IMR-90 (cell line): ENCODE measurements around the gene CEP57L1. TPM values are rescaled to one million over a fixed set of nuclear protein-coding genes. Genes with fewer than 3 reads are reported as not detected.
"Not testable (repeated sequence)": the region's sequence is repeated elsewhere in the genome, so short reads cannot be mapped to it uniquely, and the experiment has no call there.

ENCODE experiments used
- ATAC-seq: fragments of 200-7000 bp; cut with Tn5 transposase; 2 replicates; pipeline ENCODE4 v1.9.1; 2020; ENCODE audit warnings: low read depth, mild to moderate bottlenecking, moderate library complexity
- BruUV-seq: library from RNA; stranded (reverse); fragments of 400-500 nt; replicated peaks from 2 replicates; lab custom pipeline; 2021; lab: Mats Ljungman, UMichigan
- CTCF ChIA-PET: fragments of 300-600 bp; formaldehyde crosslinking; extraction: SDS; loops from one replicate; lab custom pipeline; 2021; ENCODE audit warnings: antibody characterized with exemption; lab: Yijun Ruan, JAX
- POLR2A ChIA-PET: fragments of 300-600 bp; sonication (Branson Sonifier 250); formaldehyde crosslinking; loops from one replicate; lab custom pipeline; 2022; ENCODE audit warnings: antibody characterized with exemption; ENCODE audit not compliant: unreplicated experiment; lab: Charles Lee
- DNase-seq: peaks from one replicate; pipeline ENCODE4 v3.0.0; 2013
- H2AFZ ChIP-seq: replicated peaks from 2 replicates; pipeline ENCODE3; 2013; ENCODE audit warnings: low read length, mild to moderate bottlenecking; ENCODE audit not compliant: poor library complexity
- H2AK5ac ChIP-seq: 2 replicates; pipeline ENCODE4 v1.6.1; 2013; ENCODE audit warnings: low read depth, low read length, inconsistent platforms
- H2AK9ac ChIP-seq: replicated peaks from 2 replicates; pipeline ENCODE3; 2013; ENCODE audit warnings: mild to moderate bottlenecking, low read depth, low read length, moderate library complexity; ENCODE audit not compliant: poor library complexity
- H2BK120ac ChIP-seq: 2 replicates; pipeline ENCODE4 v1.6.1; 2013; ENCODE audit warnings: low read depth, low read length, inconsistent platforms
- H2BK15ac ChIP-seq: 3 replicates; pipeline ENCODE4 v1.6.1; 2013; ENCODE audit warnings: low read depth, low read length, inconsistent platforms
- H2BK20ac ChIP-seq: 2 replicates; pipeline ENCODE4 v1.6.1; 2013; ENCODE audit warnings: low read depth, mild to moderate bottlenecking, inconsistent platforms, low read length, moderate library complexity
- H2BK5ac ChIP-seq: 2 replicates; pipeline ENCODE4 v1.6.1; 2013; ENCODE audit warnings: mild to moderate bottlenecking, low read depth, low read length, inconsistent platforms; ENCODE audit not compliant: poor library complexity, severe bottlenecking
- H3K14ac ChIP-seq: replicated peaks from 2 replicates; pipeline ENCODE4 v1.6.1; 2013; ENCODE audit warnings: low read depth, low read length, inconsistent platforms
- H3K18ac ChIP-seq: 2 replicates; pipeline ENCODE4 v1.6.1; 2013; ENCODE audit warnings: low read depth, low read length, control low read depth
- H3K23ac ChIP-seq: 2 replicates; pipeline ENCODE4 v1.6.1; 2013; ENCODE audit warnings: low read depth, low read length, inconsistent platforms
- H3K27ac ChIP-seq: 2 replicates; pipeline ENCODE4 v1.5.1; 2013; ENCODE audit warnings: mild to moderate bottlenecking, control low read depth, low read length; ENCODE audit not compliant: insufficient read depth
- H3K27me3 ChIP-seq: 2 replicates; pipeline ENCODE4 v1.6.1; 2013; ENCODE audit warnings: low read length; ENCODE audit not compliant: control insufficient read depth, insufficient read depth
- H3K36me3 ChIP-seq: 2 replicates; pipeline ENCODE4 v1.6.1; 2013; ENCODE audit warnings: low read length, mixed read lengths; ENCODE audit not compliant: control insufficient read depth, insufficient read depth
- H3K4ac ChIP-seq: 2 replicates; pipeline ENCODE4 v1.6.1; 2013; ENCODE audit warnings: low read depth, low read length, inconsistent platforms
- H3K4me1 ChIP-seq: 2 replicates; pipeline ENCODE4 v1.6.1; 2013; ENCODE audit warnings: low read length, mixed read lengths; ENCODE audit not compliant: control insufficient read depth, insufficient read depth
- H3K4me2 ChIP-seq: 2 replicates; pipeline ENCODE4 v1.6.1; 2013; ENCODE audit warnings: low read depth, mild to moderate bottlenecking, control low read depth, low read length, moderate library complexity
- H3K4me3 ChIP-seq: 2 replicates; pipeline ENCODE4 v1.5.1; 2013; ENCODE audit warnings: low read depth, mild to moderate bottlenecking, control low read depth, low read length, moderate library complexity; ENCODE audit not compliant: insufficient read depth
- H3K56ac ChIP-seq: 2 replicates; pipeline ENCODE4 v1.6.1; 2013; ENCODE audit warnings: low read length, inconsistent platforms; ENCODE audit not compliant: insufficient read depth; ENCODE audit errors: extremely low read depth
- H3K79me1 ChIP-seq, 2 experiments: 2 replicates each; pipeline ENCODE4 v1.6.1; 2013; ENCODE audit warnings: low read length in 2 of 2, inconsistent platforms in 1 of 2, low read depth in 1 of 2
- H3K9ac ChIP-seq: 2 replicates; pipeline ENCODE4 v1.6.1; 2013; ENCODE audit warnings: low read depth, low read length, control low read depth
- H3K9me1 ChIP-seq: 2 replicates; pipeline ENCODE4 v1.6.1; 2013; ENCODE audit warnings: low read length, inconsistent platforms; ENCODE audit not compliant: insufficient read depth
- H3K9me3 ChIP-seq: 2 replicates; pipeline ENCODE4 v1.6.1; 2013; ENCODE audit warnings: low read length; ENCODE audit not compliant: control insufficient read depth, insufficient read depth
- H4K20me1 ChIP-seq: 2 replicates; pipeline ENCODE4 v1.6.1; 2013; ENCODE audit warnings: low read length, inconsistent platforms; ENCODE audit not compliant: insufficient read depth
- H4K5ac ChIP-seq: 2 replicates; pipeline ENCODE4 v1.6.1; 2013; ENCODE audit warnings: mild to moderate bottlenecking, low read depth, low read length, control low read depth
- H4K8ac ChIP-seq, 2 experiments: 2 replicates each; pipeline ENCODE4 v1.6.1; 2013; ENCODE audit warnings: low read depth in 2 of 2, low read length in 2 of 2, control low read depth in 1 of 2, inconsistent platforms in 1 of 2
- H4K91ac ChIP-seq: 2 replicates; pipeline ENCODE4 v1.6.1; 2013; ENCODE audit warnings: low read depth, low read length, inconsistent platforms; ENCODE audit not compliant: insufficient read depth
- WGBS, 2 experiments: methylation state at CpG; one replicate each; pipeline versions ENCODE4 v1.1.5 to v1.1.7; 2013; ENCODE audit warnings: missing lambda C conversion rate in 2 of 2; ENCODE audit not compliant: insufficient read length in 1 of 2; ENCODE audit errors: extremely low coverage in 2 of 2; 5-methylcytosine and 5-hydroxymethylcytosine counted together
- dilution Hi-C: fragments of 300-500 bp; cut with HindIII; formaldehyde crosslinking; loops from one replicate; pipeline ENCODE4 v1.14.3; 2018; ENCODE audit warnings: low sequenced_read_pairs; ENCODE audit not compliant: unreplicated experiment
- in situ Hi-C: fragments of 300-500 bp; cut with MboI; formaldehyde crosslinking; loops from 3 replicates; pipeline ENCODE4 v1.14.3; 2019; ENCODE audit warnings: low sequenced_read_pairs, inconsistent platforms, mixed read lengths
- intact Hi-C: fragments of 100-400 bp; cut with micrococcal nuclease; formaldehyde crosslinking; loops from 2 replicates; pipeline ENCODE4 v1.10.0; 2022
- polyA plus RNA-seq, 3 experiments: library from polyadenylated mRNA; depleted of rRNA; stranded (reverse); fragments of >200 nt; gene quantifications; 2 replicates each; pipeline ENCODE4 v1.2.3, GENCODE V29; 2012; ENCODE audit warnings: low replicate concordance in 1 of 3
- total RNA-seq: library from RNA; depleted of rRNA; stranded (reverse); fragments of >200 nt; gene quantifications from 2 replicates; pipeline ENCODE4 v1.2.3, GENCODE V29; 2012

Gene CEP57L1
- total and polyA plus RNA-seq, 2 of the 4 experiments (the other 2 are of a cell fraction) = 10.3 to 21.9 TPM

DNA sequence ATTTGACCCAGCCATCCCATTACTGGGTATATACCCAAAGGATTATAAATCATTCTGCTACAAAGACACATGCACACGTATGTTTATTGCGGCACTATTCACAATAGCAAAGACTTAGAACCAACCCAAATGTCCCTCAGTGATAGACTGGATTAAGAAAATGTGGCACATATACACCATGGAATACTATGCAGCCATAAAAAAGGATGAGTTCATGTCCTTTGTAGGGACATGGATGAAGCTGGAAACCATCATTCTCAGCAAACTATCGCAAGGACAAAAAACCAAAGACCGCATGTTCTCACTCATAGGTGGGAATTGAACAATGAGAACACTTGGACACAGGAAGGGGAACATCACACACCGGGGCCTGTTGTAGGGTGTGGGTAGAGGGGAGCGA is 40.7 kb downstream of the CEP57L1 start:
- H3K4ac ChIP-seq, H3K4me1 ChIP-seq, H4K8ac ChIP-seq, H2BK5ac ChIP-seq, H4K5ac ChIP-seq, CTCF ChIA-PET, H3K4me3 ChIP-seq, ATAC-seq, dilution Hi-C loops, H2AFZ ChIP-seq, H3K27ac ChIP-seq, in situ Hi-C loops, DNase-seq, H3K56ac ChIP-seq, intact Hi-C loops, H2BK20ac ChIP-seq, H3K9ac ChIP-seq, H3K27me3 ChIP-seq, H3K9me3 ChIP-seq, POLR2A ChIA-PET, H2AK5ac ChIP-seq, H2AK9ac ChIP-seq, H4K20me1 ChIP-seq, H2BK15ac ChIP-seq, H3K79me1 ChIP-seq, H3K18ac ChIP-seq, H3K4me2 ChIP-seq, H2BK120ac ChIP-seq, H3K14ac ChIP-seq, BruUV-seq, H3K23ac ChIP-seq, H4K91ac ChIP-seq, H3K36me3 ChIP-seq, H3K9me1 ChIP-seq: not testable (repeated sequence)
- WGBS, 2 experiments = no CpG with 5 or more reads among the region's 6 CpGs

DNA sequence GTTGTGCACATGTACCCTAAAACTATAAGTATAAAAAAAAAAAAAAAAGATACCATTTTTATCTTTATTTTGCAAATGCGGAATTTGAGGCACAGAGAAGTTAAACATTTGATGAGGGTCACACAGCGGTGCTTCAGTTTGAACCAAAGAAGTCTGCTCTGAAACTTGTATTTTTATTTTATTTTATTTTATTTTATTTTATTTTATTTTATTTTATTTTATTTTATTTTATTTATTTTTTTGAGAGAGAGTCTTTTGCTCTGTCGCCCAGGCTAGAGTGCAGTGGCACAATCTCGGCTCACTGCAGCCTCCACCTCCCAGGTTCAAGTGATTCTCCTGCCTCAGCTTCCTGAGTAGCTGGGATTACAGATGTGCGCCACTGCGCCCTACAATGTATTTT is 41.2 kb downstream of the CEP57L1 start:
- H3K4me1 ChIP-seq, intact Hi-C loops, in situ Hi-C loops, DNase-seq, H3K36me3 ChIP-seq, H3K9me3 ChIP-seq, H3K14ac ChIP-seq, POLR2A ChIA-PET, H3K4ac ChIP-seq, ATAC-seq, CTCF ChIA-PET, H4K8ac ChIP-seq, H2BK5ac ChIP-seq, H2AFZ ChIP-seq, H3K79me1 ChIP-seq, H3K18ac ChIP-seq, H3K27ac ChIP-seq, dilution Hi-C loops, H4K20me1 ChIP-seq, H3K9ac ChIP-seq, H4K5ac ChIP-seq, H3K56ac ChIP-seq, H2AK5ac ChIP-seq, H2BK15ac ChIP-seq, BruUV-seq, H2AK9ac ChIP-seq, H3K4me2 ChIP-seq, H4K91ac ChIP-seq, H3K23ac ChIP-seq, H2BK120ac ChIP-seq, H2BK20ac ChIP-seq, H3K9me1 ChIP-seq, H3K4me3 ChIP-seq, H3K27me3 ChIP-seq: not testable (repeated sequence)
- WGBS, 2 experiments = no CpG with 5 or more reads among the region's 6 CpGs
